Right lobe of liver (tissue), 6 donors: ENCODE results near the gene ICAM3. TPM values are rescaled to one million over a fixed set of nuclear protein-coding genes. Genes with fewer than 3 reads are reported as not detected.

Experiments
- ATAC-seq, 4 donors: fragments of 200-7000 bp; cut with Tn5 transposase; one replicate each; pipeline ENCODE4 v1.9.1; 2020; ENCODE audit warnings: mild to moderate bottlenecking in 4 of 4, moderate library complexity in 4 of 4
- DNase-seq, 3 donors: peaks; one replicate each; pipeline ENCODE4 v3.0.0-alpha.2; 2020
- H3K27ac ChIP-seq, 3 donors: fragments of 200-600 bp; one replicate each; pipeline ENCODE4 v1.8.0; 2022
- H3K27me3 ChIP-seq, 2 donors: fragments of 200-600 bp; one replicate each; pipeline ENCODE4 v1.8.0; 2022
- H3K36me3 ChIP-seq, 4 donors: fragments of 200-600 bp; sonication (generic) in 1 of 4; one replicate each; pipeline versions ENCODE4 v1.5.1 to v1.8.0; 2017 to 2022; ENCODE audit warnings: control low read depth in 1 of 4
- H3K4me1 ChIP-seq, 4 donors: fragments of 200-600 bp; sonication (generic) in 1 of 4; one replicate each; pipeline versions ENCODE4 v1.5.1 to v1.8.0; 2017 to 2022; ENCODE audit warnings: control low read depth in 1 of 4
- H3K4me3 ChIP-seq, 3 donors: fragments of 200-600 bp; one replicate each; pipeline ENCODE4 v1.8.0; 2022
- H3K9me3 ChIP-seq, 4 donors: fragments of 200-600 bp; sonication (generic) in 1 of 4; one replicate each; pipeline versions ENCODE4 v1.5.1 to v1.8.0; 2017 to 2022; ENCODE audit warnings: control low read depth in 1 of 4
- CTCF ChIP-seq, 4 donors: fragments of 200-600 bp in 3 of 4; fragments of 450-650 bp in 1 of 4; IDR thresholded peaks; one replicate each; pipeline versions ENCODE4 v1.5.1 to v1.8.0; 2016 to 2022; ENCODE audit warnings: antibody characterized with exemption in 4 of 4, mild to moderate bottlenecking in 2 of 4
- POLR2A ChIP-seq: fragments of 450-650 bp; IDR thresholded peaks from one replicate; pipeline ENCODE4 v1.6.1; 2017; ENCODE audit warnings: antibody characterized with exemption, mild to moderate bottlenecking
- WGBS: methylation state at CpG from one replicate; pipeline ENCODE4 v1.1.6; 2018; ENCODE audit warnings: low coverage, low lambda C conversion rate; ENCODE audit not compliant: insufficient coverage; ENCODE audit errors: missing lambda C conversion rate; 5-methylcytosine and 5-hydroxymethylcytosine counted together
- intact Hi-C, 2 donors: fragments of 100-400 bp; cut with DNase I; formaldehyde crosslinking; loops; one replicate each; pipeline versions ENCODE4 v1.11.2 to v1.14.1; 2022
- total RNA-seq, 6 experiments: library from RNA; depleted of rRNA in 2 of 6; stranded (reverse); fragments of >200 nt in 2 of 6; fragmentation: NEBNext Ultra II Directional in 3 of 6; extraction: Animal tissue kit (Norgen Biotek cat#: 25700) in 3 of 6; gene quantifications; one replicate each; pipeline versions ENCODE4 v1.1.0 to v1.2.4, GENCODE V29; 2016 to 2023
- donor health status: DM: no; HTN: yes; CAD: no.
- donor health status: DM: no; HTN: no; CAD: no.
- donor health status: DM: no; HTN: no; CAD: no.
- donor health status: DM: no; HTN: yes; CAD: no.
- donor health status: DM: no; HTN: yes; CAD: no.

The ICAM3 gene
- total RNA-seq, 6 experiments from 2014 or later = 11.4 to 35.5 (median 22.4) TPM

- DNase-seq = peak; percentile 52 to 83 (median 68)
- no CpG with 5 or more reads among the region's 32 CpGs for WGBS
- H3K27ac ChIP-seq = peak overlapping the region in 2 of 3 donors; percentile 85 to 88
Measured at GRCh38 chr19:10353793-10354391, 14.5 kb upstream of the ICAM3 start.

GRCh38 chr19:10352764-10353671, 13.6 kb upstream of the ICAM3 start:
- intact Hi-C loops = no loop called here
- TF ChIP-seq CTCF (IDR thresholded peaks at IDR 0.05) (no peak), POLR2A (no peak)
- 43% methylated on average over 37 of the region's 63 CpGs for WGBS
- H3K27ac ChIP-seq = peak overlapping the region; percentile 28 to 88 (median 85)
- ATAC-seq (peak; percentile 81 to 92 (median 87)), DNase-seq (peak; percentile 83 to 96 (median 93))
- peaks cover 0 to 17% (median 4%) of the 10 kb centered on the region in 4 donors for H3K4me1 ChIP-seq
- no peaks in the 10 kb centered on the region for H3K9me3 ChIP-seq
- H3K27me3 ChIP-seq = no peaks in the 10 kb centered on the region
- H3K4me3 ChIP-seq = peak overlapping the region; percentile 14 to 49 (median 41)
- peaks cover 0 to 32% (median 8%) of the 10 kb centered on the region in 4 donors for H3K36me3 ChIP-seq

More at GRCh38 chr19:10353793-10354391, 14.5 kb upstream of the ICAM3 start:
- Histone ChIP-seq H3K4me1 (peaks cover 0 to 17% (median 4%) of the 10 kb centered on the region in 4 donors), H3K36me3 (peaks cover 0 to 38% (median 10%) of the 10 kb centered on the region in 4 donors), H3K27me3 (no peaks in the 10 kb centered on the region), H3K4me3 (peak overlapping the region; percentile 14 to 49 (median 41)), H3K9me3 (no peaks in the 10 kb centered on the region)
- intact Hi-C loops = no loop called here
- no peak for TF ChIP-seq POLR2A
- TF ChIP-seq CTCF (IDR thresholded peaks at IDR 0.05) = no peak
- peak; percentile 37 to 67 (median 53) for ATAC-seq

GRCh38 chr19:10346509-10346908, 7.1 kb upstream of the ICAM3 start:
- ATAC-seq = peak; percentile 94 to 95 (median 94)

More at GRCh38 chr19:10346509-10346908, 7.1 kb upstream of the ICAM3 start:
- no peak for TF ChIP-seq CTCF (IDR thresholded peaks at IDR 0.05)
- peak; percentile 64 for TF ChIP-seq POLR2A
- Histone ChIP-seq H3K27ac (peak overlapping the region; percentile 68 to 98 (median 96)), H3K9me3 (no peaks in the 10 kb centered on the region), H3K4me1 (peaks cover 0 to 13% (median 6%) of the 10 kb centered on the region in 4 donors), H3K4me3 (peak overlapping the region in 1 of 3 donors; percentile 7), H3K36me3 (peaks cover 0 to 5% (median 0%) of the 10 kb centered on the region in 4 donors), H3K27me3 (no peaks in the 10 kb centered on the region)
- 8% methylated on average over 9 of the region's 10 CpGs for WGBS
- DNase-seq = peak; percentile 55 to 83 (median 78)
- intact Hi-C loops = no loop called here
